Astrocyte of the cerebellum (primary cell): ENCODE data around the gene DDIT3.

Experiments used
- DNase-seq: peaks from one replicate; pipeline ENCODE4 v3.0.0-alpha.2; 2011; ENCODE audit warnings: low read depth
- H3K4me3 ChIP-seq: 2 replicates; pipeline ENCODE4 v1.5.1; 2011; ENCODE audit warnings: mild to moderate bottlenecking, low read depth, low read length, moderate library complexity
- CTCF ChIP-seq: IDR thresholded peaks from 2 replicates; pipeline ENCODE4 v1.5.1; 2012; ENCODE audit warnings: low read length, low read depth, moderate library complexity, mild to moderate bottlenecking; ENCODE audit errors: missing control alignments
- in situ Hi-C: cut with HindIII; loops from 2 replicates; pipeline ENCODE4 v1.10.0; 2017; ENCODE audit warnings: low sequenced_read_pairs

DDIT3 gene

GRCh38 chr12:57531836-57532235 is 11.5 kb upstream of the DDIT3 start:
- no peak for TF ChIP-seq CTCF
- DNase-seq, result no peak
- in situ Hi-C loops, result no loop called here
- no peak overlapping the region for H3K4me3 ChIP-seq

GRCh38 chr12:57530396-57531142 is 10.3 kb upstream of the DDIT3 start:
- no peak for TF ChIP-seq CTCF
- no peak overlapping the region for H3K4me3 ChIP-seq
- no peak for DNase-seq
- in situ Hi-C loops, result no loop called here

- no peak for TF ChIP-seq CTCF
- no peak for DNase-seq
- H3K4me3 ChIP-seq, result no peak overlapping the region
- in situ Hi-C loops, result no loop called here
Observed at GRCh38 chr12:57529831-57530230, 9.5 kb upstream of the DDIT3 start.

- no peak for TF ChIP-seq CTCF
- H3K4me3 ChIP-seq, result no peak overlapping the region
Observed at GRCh38 chr12:57528831-57529555, 8.7 kb upstream of the DDIT3 start.

GRCh38 chr12:57528176-57528575 is 7.9 kb upstream of the DDIT3 start:
- DNase-seq, result no peak
- in situ Hi-C loops, result no loop called here
- H3K4me3 ChIP-seq, result no peak overlapping the region
- TF ChIP-seq CTCF, result no peak

More at GRCh38 chr12:57528831-57529555, 8.7 kb upstream of the DDIT3 start:
- in situ Hi-C loops, result no loop called here
- DNase-seq, result no peak

GRCh38 chr12:57527184-57527583 is 6.9 kb upstream of the DDIT3 start:
- in situ Hi-C loops, result no loop called here
- H3K4me3 ChIP-seq, result no peak overlapping the region
- DNase-seq, result no peak
- no peak for TF ChIP-seq CTCF
